Stimulated activated CD4-positive, alpha-beta T cell treated with anti-CD3 and anti-CD28 coated beads, TNF-alpha, amount 100 ng/mL, for 48 hours (primary cell): ENCODE measurements around the gene CD8A.

ENCODE experiments used
- DNase-seq, 3 donors: peaks; one replicate each; pipeline ENCODE4 v3.0.0-alpha.2; 2020; ENCODE audit warnings: low read depth in 3 of 3

The CD8A gene

DNA sequence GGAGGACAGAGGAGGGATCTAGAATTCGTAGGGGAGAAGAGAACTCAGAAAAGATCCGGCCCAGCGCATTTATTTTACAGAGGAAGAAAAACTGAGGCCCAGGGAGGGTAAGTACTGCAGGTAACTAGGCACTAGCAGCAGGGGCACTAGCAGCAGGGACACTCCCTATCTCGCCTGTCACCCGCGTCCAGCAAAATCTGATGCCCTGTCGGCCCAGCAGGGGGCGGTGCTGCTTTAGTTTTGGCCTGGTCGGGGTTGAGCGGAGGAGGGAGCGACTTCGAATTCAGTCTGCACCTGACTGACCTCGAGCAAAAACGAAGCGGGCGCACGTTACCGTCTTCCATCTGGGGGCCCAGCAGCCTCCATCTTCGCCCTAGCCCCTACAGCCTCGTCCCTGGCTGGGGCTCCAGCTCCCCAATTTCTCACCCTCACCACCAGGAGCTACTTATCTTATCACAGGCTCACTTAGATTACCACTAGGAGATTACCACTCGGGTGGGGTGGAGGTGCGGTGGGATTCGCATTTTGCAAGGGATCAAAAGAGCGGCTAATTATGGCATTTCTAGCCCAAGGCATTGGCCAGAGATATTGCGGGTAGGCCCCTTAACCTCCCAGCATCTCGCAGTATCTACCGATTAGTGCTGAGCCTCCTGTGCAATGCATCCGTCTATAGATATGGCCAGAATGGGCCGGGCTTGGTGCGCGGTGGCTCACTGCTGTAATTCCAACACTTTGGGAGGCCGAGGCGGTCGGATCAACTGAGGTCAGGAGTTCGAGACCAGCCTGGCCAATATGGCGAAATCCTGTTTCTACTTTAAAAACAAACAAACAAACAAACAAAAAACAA, 17.8 kb upstream of the CD8A start:
- peak; percentile 81 to 89 (median 86) for DNase-seq

DNA sequence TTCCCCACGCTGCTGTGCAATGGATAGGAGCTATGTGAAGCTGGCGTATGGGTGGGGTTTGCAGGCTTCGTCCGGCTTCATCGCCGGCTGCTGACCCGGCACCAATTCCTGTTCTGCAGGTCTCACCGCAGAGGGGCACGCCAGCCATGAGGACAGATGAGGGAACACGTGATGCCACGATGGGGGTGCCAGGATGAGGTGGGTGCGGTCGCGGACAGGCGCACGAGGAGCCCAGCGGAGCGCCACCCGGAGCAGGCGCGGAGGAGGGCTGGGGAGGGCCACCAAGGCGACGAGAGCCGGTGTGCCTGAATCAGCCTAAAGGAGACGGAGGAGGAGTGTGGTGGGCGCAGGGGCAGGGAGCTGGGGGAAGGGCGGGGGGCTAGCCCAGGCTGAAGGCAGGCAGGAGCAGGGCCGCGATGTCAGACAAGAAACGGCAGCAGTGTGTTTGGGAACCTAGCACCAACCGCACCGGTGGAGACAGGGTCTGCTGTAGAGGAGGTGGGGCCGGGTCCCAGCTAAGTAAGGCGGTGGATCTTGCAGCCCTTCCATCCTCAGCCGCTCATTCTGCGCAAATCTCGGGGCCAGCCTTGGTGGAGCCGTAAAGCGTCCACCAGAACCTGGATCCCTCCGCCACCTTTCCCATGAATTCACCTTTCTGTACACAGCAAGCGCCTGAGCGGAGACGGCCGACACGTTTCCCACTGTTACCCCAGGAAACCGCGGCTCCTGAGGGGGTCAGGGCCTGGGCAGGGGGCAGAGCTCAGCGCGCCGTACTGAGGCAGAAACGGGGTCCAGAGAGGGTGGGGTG, 17.0 kb upstream of the CD8A start:
- no peak for DNase-seq

DNA sequence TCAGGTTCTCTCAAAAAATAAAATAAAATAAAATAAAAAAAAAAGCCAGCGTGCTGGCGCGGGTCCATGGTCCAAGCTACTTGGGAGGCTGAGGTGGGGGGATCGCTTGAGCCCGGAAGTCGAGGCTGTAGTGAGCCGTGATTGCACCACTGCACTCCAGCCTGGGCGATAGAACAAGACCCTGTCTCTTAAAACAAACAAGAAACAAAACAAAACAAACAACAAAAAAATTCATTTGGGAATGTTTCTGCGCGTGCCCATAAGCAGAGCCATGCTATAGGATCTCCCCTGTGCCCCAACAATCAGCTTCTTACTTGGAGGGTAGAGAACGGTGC, 16.4 kb upstream of the CD8A start:
- DNase-seq: no peak

DNA sequence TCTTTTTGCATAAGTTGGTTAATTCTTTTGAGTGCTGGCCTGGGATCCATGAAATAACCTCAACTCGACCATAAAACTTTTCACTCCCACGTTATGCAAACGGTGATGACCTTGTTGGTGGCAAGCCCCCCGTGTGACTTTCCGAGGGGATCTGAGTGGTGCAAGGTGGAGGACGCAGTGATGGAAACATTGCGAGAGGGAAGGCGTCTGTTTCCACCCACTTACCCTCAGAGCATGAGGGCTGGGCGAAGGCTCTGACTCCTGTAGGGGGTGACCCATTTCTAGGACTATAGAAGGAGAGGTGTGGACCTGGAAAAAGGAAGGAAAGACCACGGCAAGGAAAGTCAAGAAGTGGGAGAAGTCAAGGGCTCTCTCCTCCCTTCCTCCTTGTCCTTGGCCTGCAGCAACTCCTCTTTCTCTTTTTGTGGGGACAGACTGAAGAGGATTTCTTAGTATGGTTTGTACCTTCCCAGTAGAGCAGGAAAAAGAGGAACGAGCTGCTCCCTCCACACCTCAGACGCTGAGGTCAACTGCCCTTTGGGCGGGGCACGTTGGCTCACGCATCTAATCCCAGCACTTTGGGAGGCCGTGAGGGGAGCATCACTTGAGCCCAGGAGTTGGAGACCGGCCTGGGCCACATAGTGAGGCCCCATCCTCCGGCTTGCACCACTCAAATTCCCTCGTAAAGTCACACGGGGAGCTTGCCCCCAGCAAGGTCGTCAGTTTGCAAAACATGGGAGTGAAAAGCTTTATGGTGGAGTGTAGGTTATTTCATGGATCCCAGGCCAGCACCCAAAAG, 15.5 kb upstream of the CD8A start:
- DNase-seq: no peak

DNA sequence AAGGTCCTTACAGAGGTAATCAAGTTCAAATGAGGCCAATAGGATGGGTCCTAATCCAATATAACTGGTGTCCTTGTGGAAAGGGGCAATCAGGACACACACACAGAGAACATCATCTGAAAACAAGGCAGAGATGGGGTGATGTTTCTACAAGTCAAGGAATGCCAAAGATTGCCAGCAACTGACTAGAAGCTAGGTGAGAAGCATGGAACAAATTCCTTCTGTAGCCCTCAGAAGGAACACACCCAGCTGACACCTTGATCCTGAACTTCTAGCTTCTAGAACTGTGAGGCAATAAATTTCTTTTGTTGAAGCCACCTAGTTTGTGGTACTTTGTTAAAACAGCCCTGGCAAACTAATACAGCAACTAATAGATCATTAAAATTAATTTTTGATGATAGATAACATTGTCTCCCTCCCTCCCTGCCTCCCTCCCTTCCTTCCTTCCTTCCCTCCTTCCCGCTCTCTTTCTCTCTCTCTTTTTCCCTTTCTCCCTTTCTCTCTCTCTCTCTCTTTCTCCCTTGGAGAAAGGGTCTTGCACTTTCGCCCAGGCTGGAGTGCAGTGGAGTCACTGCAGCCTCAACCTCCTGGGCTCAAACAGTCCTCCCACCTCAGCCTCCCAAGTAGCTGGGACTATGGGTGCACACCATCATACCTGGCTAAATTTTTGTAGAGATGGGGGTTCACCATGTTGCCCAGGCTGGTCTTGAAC, 10.3 kb upstream of the CD8A start:
- no peak for DNase-seq

- no peak for DNase-seq
Observed at GRCh38 chr2:86794861-86795260, 4.1 kb upstream of the CD8A start.

GRCh38 chr2:86793752-86794151, 3.0 kb upstream of the CD8A start:
- no peak for DNase-seq

GRCh38 chr2:86791573-86791972, 860 bp upstream of the CD8A start:
- no peak for DNase-seq

DNA sequence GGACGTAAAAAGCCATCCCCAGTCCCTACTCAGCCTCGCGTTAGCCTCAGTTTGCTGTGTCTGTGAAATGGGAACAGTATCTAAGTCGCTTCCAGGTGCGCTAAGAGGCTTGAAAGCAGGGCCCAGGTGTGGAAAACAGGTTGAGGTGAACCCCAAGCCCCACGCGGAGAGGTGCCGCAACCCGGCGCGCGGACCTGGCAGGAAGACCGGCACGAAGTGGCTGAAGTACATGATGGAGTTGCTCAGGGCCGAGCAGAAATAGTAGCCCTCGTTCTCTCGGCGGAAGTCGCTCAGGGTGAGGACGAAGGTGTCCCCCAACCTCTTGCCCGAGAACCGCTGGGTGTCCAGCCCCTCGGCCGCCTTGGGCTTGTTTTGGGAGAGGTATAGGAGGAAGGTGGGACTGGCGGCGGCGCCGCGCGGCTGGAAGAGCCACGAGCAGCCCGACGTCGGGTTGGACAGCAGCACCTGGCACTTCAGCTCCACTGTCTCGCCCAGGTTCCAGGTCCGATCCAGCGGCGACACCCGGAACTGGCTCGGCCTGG, 508 bp downstream of the CD8A start:
- no peak for DNase-seq

DNA sequence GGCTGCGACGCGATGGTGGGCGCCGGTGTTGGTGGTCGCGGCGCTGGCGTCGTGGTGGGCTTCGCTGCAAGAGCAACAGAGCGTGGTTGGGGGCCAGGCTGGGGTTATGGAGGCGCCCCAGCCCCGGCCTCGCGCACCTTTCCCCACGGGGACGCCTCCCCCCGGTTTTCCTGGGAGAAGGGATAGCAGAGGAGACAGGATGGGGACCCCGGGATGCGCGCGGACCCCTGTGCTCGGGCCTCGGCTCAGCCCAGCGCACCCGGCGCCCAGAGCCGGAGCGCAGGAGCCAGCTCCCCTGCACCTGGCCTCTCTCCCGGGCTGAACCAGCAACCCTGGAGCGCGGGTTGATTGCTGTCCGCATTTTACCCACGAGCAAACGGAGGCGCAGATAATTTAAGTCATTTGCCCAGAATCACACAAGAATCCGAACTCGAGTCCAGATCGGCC, 1.0 kb downstream of the CD8A start:
- DNase-seq: no peak

DNA sequence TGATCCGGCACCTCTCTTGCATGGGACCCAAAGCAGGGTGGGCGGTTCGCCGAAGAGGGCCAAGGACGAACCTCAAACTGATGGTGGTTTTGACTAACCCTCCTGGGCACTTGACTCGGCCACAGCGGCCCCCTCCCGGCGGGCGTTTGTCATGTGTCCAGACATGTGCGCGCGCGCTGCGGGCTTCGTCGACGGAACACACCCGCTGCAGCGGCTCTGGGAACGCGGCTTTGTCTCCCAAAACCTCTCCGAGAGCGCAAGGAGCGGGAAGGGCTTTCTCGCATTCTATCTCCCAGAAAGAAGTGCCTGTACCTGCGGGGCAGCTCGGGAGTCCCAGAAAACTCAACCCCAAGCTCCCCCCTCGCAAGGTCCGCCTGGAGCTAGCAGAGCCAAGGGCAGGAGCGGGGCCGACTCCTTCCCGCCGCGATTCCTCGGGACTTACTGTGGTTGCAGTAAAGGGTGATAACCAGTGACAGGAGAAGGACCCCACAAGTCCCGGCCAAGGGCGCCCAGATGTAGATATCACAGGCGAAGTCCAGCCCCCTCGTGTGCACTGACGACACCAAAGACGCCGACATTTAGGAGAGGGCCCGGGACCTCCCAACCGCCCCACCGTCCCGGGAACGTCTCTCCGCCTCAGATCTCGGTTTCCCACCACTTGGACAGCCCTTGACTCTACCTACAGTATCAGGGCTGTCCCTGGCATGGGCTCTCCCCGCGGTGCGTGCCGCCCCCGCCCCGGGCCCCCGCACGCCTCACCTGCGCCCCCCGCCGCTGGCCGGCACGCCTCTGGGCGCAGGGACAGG, 1.6 kb downstream of the CD8A start:
- DNase-seq: no peak

GRCh38 chr2:86788165-86788564, 2.5 kb downstream of the CD8A start:
- DNase-seq: no peak

DNA sequence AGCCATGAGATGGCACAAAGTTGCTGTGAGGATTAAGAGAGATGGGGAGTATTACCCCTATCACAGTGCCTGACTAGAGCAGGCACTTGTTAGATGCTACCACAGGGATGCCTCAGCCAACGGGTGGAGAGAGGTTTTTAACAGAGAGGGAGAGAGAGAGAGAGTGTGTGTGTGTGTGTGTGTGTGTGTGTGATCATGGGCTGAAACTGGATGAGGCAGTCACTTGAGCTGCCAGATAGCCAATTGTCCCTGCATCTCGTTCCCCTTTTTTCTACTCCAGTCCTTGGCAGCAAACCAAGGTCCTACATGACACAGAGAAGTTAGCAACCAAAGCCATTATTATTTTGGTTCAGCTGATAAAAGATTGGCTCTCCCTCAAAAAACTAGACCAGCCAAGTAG, 3.0 kb downstream of the CD8A start:
- DNase-seq: no peak

DNA sequence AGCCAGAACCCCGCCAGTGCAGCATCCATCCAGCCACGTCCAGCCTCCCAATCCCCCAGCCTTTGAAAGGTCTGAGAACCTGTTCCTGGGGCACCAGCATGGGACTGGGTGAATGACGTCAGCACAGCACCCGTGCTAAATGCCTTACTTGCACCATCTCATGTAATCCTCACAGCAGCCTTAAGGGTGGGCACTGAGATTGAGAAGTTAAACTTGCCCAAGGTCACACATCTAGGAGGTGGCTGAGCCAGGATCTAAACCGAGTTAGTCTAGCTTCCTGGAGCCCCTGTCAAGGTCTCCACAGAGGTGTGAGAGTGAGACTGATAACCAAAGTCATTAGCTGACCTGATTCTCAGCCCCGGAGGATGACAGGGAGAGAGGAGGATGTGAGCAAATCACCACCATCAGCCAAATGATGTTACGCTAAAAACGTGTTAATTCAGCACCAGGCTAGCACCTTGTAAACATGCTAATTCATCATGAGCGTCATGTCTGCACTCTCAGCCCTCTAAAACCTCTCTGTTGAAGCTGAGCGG, 4.6 kb downstream of the CD8A start:
- no peak for DNase-seq

GRCh38 chr2:86785456-86785855, 5.3 kb downstream of the CD8A start:
- DNase-seq: no peak

- no peak for DNase-seq
Observed at GRCh38 chr2:86783615-86784339, 6.9 kb downstream of the CD8A start.

- DNase-seq: no peak
Observed at GRCh38 chr2:86782748-86783147, 8.0 kb downstream of the CD8A start.

DNA sequence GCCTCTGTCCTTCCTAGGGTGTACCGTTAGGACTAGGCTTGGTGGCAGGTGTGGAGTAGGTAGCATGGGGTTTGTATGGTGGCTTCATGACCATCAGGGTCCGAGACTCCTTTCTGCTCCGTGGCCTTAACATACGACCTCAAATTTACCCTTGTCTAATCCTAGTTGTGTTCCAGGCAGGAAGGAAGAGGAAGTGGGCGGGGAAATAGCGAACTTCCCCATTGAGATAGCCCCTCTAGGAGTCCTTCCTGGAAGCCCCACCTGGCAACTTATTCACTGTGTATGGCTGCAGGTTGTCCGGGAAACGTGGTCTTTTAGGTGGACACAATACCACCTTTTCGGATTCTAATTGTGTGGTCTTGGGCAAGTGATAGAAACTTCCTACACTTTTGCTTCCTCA, 9.3 kb downstream of the CD8A start:
- no peak for DNase-seq

- DNase-seq: no peak
Observed at GRCh38 chr2:86779971-86780370, 10.7 kb downstream of the CD8A start.

DNA sequence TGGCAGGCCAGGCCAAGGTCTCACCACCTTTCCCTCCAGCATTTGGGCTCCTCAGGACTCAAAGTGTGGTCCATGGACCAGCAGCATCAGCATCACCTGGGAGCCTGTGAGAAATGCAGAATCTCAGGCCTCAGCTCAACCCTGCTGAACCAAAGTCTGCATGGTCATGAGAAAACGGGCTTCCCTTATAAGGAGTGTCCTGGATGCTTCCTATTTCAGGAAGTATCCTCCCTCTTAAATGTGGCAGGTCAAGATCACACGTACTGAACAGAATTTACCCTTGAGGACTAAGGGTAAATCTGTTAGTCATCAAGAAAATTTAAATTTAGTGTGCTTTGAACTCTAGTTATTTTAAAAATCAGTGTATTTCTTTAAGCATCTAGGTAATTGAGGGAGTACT, 11.8 kb downstream of the CD8A start:
- no peak for DNase-seq
